ENCODE measurements around the gene NFASC. TPM values are rescaled to one million over a fixed set of nuclear protein-coding genes. Genes with fewer than 3 reads are reported as not detected.
A peak's percentile ranks its signal among the peaks of the same experiment; 100 is the strongest.

NFASC gene
- total RNA-seq, 1 experiment from 2014 or later, result 3.1 TPM

DNA sequence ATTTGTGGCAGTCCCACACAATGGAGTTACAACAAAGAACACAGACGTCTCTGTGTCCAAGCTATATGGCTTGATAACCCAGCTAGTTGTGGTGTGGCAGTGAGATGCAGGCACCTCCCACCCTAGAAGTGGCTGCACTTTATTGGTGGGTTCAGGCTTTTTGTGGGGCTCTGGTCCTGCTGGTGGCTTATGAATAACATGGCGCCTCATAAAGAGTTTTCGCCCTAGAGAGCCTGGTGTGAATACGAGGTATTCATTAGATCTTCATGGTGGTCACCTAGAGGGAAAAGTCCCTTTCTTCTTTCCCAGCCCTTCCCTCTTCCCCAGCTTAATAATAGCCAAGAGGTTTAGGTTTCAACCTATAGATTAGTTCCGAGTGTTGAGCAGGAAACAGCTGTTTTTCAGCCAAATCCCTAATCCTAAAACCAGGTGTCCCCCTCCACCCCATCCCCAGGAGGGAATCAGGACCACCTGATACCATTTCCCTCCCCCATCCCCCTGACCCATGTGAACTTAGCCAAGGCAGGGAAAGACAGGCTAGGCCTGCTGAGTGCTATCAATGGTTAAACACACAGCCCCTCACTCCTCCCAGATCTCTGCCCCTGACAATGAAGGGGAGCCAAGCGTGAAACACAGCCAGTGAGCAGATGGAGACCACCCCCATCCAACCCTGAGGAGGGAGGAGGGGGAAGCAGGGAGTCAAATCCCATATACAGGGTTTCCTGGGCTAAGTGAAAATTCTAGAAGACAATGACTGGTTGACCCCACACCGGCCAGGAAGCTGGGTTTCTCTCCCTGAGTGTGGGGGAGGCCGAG is 58.2 kb downstream of the NFASC start:
- no peak for DNase-seq (ENCODE audit: low spot score)

DNA sequence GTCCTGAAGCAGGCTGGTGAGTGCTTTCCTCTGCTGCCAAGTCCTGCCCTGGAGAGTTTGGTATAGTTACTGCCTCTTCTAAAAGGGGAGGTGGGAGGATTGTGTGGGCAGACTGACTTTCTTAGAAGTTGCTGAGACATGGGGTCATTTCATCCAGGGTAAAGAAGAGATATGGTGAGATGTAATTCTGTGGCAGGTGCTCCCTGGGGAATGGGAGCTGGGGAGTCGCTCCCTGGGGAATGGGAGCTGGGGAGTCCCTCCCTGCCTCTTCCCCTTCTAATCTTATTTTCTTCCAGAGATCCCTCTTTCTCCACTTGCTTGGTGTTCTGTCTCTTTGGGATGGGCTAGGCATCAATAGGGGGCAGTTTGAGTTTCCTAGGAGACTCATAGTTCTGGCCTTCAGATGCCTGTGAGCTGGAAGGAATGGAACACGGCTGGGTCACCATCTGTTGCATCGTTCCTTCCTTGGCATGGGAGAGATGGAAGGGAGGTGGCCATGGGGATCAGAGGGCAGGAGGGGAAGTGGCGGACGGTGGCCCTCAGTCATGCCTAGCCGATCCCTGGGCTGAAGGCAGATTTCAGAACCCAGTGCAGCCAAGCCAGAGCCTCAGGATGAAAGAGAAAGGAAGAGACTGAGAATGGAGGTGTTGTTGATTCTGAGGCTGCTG is 59.0 kb downstream of the NFASC start:
- no peak for DNase-seq (ENCODE audit: low spot score)

DNA sequence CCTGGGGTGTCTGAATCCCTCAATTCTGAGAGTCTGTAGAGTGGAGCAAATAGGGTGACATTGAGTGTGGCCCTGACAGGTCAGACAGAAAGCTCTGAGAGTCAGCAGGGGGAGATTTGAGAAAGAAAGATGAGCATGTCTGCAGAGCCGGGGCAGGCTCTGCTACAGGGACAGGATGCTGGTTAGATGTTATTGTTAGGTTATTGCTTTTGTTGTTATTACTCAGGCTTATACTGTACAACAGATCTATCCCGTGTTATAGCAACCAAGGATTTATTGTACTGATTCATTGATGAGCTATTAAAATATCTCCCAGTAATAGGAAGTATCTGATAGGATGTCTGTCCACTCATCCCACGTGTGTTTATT is 59.5 kb downstream of the NFASC start:
- DNase-seq (ENCODE audit: low spot score), result no peak

DNA sequence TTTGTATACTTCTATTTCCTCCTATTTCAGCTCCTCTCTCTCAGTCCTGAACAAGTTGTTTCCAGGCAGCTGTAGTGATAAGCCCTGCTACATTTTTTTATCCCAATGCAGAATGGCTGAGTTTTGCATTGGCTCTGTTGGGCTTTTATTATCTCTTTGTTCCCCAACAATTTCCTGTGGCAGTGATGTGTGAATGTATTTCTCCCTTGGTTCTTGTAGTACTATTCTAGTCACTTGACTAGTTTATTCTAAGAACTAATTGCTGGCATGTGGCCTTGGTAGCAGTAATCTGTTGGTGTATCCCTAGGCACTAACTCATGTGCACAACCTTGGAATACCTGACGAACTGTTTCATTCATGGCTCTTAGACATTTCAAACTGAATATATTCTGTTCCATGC is 60.7 kb downstream of the NFASC start:
- no peak for DNase-seq (ENCODE audit: low spot score)

DNA sequence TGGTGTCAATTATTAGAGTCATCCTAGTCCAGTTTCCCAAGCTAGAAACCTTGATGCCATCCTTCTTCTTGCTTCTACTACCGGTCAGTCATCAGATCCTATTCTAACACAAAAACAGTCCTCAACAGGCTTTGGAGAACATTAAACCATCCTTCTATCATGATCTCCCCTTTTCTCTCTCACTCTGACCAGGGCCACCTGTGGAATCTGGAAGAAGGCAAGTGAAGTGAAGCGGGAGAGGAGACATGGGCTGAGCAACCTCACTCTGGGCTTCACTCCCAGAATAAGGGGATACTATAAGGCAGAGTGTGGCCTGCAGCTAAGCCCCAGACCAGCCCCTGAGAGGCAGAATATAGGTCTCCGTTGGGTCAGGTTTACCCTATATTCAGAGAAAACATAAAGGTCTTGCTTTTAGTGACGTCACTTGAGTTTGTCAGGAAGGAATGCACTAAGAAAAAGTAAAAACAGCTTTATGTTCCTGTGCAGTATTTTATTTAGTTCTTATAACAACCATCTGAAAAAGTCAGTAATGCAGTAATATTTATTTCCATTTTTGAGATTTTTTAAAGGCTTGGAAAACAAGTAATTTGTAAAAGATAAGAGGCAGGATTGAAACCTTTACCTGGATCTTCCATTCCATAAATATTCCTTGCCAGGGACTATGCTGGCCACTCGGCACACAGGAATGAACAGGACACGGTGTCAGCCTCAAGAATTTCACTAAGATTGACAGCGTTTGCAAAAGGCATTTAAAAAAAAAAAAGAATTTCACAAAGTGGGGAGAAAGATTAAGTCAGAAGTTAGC is 61.3 kb downstream of the NFASC start:
- no peak for DNase-seq (ENCODE audit: low spot score)

DNA sequence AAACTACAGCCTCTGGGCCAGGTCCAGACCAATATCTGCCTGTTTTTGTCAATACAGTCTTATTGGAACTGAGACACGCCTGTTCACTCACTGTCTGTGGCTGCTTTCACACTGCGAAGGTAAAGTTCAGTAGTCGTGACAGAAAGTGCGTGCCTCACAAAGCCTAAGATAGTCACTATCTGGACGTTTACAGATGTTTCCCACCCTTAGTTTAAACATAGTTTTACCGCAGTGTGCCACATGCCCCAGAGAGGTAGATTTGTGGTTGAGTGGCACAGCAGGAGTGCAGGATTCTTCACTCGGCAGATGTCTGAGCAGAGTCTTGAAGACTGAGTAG is 61.9 kb downstream of the NFASC start:
- DNase-seq (ENCODE audit: low spot score), result no peak

DNA sequence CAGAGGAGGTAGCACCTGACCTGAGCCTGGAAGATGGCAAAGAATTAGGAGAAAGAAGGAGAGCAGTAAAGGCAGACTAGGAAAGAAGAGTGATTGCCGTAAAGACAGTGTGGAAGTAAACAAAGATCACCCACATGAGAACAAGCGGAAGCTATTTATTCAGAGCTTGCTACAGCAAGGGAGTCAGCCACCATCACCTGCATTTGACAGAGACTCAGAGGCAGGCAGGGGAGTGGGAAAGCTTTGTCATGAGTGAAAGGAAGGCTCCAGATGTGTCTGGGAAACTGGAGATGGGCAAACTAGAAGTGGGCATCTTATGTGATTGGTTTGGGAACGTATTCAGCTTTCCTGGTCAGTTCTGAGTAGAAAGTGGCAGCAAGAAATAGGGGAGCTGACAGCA is 64.5 kb downstream of the NFASC start:
- no peak for DNase-seq (ENCODE audit: low spot score)

DNA sequence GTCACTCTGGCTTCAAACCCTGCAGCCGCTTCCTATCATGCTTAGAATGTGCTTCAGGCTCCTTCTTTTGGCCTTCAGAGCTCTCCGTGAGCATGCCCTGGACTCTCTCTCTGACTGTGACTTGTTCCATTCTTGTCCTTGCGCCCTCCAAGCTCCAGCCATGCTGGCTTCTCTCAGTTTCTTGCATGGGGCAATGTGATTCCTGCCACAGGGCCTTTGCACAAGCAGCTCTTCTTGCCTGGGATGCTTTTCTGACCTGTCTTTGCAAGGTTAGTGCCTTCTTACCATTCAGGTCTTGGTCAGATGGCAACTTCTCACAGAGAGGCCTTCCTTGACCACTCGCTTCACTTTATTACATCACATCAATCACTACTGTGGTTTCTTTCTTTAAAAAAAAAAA is 66.1 kb downstream of the NFASC start:
- no peak for DNase-seq (ENCODE audit: low spot score)

DNA sequence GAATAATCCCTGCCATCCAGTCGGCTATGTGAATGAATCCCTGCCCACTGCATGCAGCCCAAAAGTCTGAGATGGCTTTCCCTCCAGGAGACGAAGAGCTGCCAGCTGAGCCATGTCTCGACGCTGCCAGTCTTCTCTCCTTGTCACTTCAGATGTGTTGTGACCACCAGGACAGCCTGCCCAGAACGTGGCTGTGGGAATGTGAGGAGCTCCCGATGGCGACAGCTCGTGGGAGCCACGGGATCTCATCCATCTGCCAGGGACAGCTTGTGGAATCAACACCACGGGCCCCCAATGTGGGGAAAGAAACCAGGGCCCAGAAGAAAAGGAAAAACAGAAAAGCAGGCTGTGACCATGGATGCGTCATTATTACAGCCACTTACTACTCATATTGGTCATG is 67.2 kb downstream of the NFASC start:
- no peak for DNase-seq (ENCODE audit: low spot score)

DNA sequence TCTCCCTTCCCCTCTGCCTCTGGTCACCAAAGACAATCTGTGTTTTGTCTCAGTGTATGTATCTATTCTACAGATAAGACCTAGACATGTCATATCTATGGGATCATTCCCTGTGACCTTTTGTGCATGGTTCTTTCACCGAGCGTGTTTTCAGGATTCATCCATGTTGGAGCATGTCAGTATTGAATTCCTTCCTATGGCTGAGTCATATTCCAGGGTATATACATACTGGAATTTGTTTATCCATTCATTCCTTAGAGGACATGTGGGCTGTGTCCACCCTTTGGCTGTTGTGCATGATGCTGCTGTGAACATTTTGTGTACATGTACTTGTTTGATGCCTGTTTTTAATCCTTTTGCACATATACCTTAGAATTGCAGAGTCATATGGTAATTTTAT is 69.9 kb downstream of the NFASC start:
- no peak for DNase-seq (ENCODE audit: low spot score)

DNA sequence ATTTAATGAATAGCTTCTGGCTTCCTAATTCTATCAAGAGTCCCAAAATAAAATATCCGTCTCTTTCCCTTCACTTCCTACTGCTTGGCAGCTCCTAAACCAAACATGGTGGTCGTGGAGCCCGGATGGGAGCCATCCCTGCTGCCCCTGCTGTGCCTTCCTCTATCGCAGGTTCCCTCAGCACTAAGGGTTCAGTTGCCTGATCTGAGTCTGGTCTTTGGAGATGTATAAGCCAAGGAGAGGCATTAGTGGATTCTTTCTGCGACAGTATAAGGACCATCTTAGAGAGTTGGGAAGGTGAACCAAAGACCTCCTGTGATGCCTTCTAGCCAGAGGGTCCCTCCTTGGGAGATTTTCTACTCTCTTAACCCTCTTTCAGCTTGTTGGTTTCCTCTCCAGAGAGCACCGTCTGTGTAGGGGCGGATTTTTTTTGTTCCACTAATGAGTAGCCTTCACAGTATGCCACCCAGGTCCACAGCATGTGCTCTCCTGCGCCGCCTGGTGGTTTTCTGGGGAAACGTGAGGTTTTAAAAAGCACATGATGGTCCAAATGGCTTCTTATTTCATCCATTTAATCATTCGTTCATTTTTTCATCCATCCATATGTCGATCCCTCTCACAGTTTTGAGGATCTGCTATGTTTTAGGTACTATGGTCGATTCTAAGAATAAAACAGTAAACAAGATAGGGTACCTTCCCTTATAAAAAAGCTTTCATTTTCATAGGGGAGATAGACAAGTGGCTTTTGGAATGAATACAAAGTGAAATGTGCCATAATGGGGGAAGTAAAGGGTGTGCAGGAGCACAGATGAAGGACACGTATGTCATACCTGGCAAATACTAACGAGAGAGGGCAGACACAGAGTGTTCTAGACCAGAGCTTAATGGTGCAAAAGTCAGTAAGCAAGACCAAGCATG is 71.0 kb downstream of the NFASC start:
- peak; percentile 46 for DNase-seq (ENCODE audit: low spot score)

DNA sequence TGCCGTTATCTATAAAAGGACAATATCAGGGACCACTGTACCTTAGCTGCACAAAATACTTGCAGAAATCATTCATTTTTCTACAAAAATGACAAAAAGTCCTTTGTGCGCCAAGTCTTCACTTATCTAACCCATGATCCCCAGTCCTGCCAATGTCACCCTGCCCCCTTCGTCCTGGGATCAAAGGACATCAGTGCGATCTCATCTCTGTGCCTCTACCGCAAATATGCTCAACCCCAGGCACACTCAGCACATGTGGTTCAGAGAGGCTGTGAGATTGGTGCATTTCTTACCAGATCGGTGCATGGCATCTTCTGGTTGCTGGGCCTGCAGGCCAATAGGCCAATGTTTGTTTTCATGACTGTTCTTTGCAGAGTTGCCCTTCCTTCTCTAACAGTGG is 72.8 kb downstream of the NFASC start:
- no peak for DNase-seq (ENCODE audit: low spot score)

DNA sequence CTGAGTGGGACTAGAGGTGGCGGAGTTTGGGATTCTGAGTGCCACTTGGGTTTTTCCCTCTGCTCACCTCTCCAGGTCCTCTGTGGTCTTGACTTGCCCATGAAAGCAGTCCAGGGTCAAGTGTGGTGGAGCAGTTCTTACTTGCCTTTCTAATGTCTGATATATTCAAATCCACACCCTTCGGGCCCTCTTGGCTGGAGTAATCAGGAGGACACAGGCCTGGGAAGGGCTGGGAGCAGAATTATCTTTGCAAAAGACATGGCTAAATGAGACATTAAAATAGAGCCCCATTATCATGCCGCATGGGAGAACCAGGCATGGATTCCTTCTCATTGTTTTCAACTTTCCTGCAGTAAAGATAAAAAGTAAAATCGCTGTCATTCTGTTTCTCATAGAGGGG is 74.0 kb downstream of the NFASC start:
- DNase-seq (ENCODE audit: low spot score), result no peak

DNA sequence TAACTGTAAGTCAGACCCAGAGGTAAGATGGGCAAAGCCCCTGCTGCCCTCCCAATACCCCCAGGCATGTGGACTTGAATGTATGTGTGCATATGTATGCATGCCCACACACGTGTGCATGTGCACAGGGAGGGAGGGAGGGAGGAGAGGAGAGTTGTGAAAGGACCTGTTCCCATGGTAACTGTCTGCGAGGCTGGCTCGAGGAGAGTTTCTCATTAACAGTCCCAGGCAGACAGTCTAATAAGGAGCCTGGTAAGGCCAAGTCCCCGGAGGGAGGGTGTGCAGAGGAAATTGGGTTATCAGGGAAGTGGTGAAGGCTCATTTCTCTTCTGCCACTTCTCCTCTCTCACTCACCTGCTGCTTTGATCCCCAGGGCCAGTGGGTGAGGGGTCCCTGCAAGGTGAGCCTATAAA is 74.9 kb downstream of the NFASC start:
- DNase-seq (ENCODE audit: low spot score), result no peak

DNA sequence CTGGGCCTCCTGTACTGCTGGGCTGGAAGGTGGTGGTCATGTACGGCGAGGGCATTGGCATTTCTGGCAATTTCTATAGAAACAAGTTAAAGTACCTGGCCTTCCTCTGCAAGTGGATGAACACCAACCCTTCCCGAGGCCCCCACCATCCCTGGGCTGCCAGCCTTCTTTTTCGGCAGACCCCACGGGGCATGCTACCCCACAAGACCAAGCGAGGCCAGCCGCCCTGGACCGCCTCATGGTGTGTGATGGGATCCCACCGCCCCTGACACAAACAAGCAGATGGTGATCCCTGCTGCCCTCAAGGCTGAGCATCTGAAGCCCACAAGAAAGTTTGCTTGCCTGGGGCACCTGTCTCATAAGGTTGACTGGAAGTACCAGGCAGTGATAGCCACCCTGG is 76.0 kb downstream of the NFASC start:
- no peak for DNase-seq (ENCODE audit: low spot score)

DNA sequence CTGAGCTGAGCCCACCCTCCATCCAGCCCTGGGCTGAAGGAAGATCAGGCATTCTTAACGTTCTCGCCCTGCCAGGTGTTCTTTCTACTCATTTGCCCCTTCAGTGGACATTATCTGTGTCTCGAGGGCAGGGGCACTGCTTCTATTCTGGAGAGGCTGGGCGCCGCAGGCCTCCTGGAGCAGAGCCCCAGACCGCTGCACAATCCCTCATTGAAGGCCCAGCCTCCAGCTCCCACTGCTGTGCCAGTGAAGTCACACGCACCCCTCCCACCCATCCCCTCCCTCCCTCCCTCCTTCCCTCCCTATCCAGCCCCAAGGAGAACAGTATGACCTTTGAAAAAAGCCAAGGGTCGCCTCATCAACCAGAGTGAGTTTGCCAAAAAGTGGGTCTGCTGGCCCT is 76.7 kb downstream of the NFASC start:
- DNase-seq (ENCODE audit: low spot score), result no peak

DNA sequence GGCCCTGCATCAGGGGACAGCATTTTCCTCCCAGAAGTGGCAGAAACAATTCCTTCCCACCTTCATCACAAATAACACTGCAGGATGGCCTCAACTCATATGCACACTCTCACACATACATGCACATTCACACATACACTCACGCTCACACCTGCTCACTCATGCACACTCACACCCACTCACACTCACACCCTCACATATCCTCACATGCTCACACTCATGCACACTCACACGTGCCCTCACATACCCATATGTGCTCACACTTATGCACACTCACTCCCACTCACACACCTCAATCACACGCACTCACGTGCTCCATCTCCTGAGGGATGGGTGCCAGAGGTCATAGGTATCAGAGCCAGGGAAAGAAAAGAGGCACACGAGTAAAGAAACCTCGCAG is 77.1 kb downstream of the NFASC start:
- no peak for DNase-seq (ENCODE audit: low spot score)

DNA sequence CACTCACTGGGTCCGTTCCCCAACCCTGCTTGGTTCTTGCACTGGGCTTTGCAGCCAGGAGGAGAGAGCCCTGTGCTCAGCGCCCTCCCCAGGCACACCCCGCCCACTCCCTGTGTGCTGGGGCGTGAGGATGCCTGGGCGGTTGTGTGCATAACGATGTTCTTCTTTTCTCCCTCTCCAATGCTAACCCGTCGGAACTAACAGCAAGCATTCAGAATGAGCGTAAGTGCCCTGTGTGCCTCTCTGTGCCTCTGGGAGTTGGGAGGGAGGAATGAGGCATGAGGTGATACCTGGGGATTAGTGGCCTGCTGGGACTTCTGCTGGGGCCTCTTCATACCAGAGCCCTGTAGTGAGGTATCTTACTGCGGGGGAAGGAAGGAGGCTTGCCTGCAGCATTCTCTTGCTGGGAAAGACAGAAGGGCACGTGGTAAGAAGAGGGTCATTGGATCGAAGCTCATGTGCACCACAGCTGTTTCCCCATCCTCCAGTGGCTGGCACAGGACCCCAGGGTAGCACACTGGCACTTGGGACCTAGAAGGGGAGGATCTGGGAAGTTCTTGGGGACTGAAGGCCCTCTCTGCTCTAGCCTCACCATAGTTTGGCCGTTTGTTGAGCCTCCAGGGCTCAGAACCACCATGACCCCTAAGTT is 79.8 kb downstream of the NFASC start:
- DNase-seq (ENCODE audit: low spot score), result no peak

DNA sequence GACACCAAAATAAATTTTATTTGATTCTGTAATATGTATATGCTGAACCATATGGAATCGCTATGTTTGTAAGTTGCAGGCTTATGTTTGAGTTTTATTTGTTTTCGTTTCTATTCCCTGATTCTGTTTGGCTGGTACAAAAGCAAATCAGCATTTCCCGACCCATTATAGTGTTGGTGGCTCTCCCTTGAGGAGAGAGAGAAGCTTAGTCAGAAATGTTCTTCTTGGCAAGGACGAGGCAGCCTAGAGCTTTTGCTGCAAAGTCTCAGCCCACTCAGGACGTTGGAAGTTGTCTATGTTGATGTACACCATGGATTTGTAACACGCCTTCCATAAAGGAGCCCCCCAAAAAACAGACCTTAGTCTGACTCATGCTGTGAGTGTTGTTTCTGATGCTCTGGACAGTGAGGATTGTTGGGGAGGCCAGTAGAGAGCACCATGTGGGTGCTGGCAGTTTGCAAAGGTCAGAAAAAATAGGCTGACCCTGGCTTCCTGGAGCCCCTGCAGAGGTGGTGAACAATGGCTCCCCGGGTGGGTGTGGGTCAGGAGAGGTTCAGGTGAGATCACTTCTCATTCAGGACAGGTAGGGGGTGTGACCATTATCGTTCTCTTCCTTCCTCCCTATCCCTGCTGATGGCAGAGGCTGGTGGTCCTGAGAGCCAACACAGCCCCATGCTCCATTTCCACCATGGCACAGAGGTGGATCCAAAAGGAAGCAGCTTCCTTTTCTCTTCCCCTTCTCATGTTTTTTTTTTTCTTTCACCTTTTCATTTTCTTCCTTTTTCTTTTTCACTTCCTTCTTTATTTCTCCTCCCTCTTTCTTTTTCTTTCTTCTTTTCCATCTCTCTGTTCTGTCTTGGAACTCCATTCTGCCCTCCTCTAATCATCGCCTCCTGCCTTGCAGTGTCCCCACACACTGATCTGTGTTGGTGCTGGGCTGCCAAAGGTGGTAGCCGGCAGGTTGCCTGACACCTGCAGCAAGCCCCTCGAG is 88.0 kb downstream of the NFASC start:
- DNase-seq (ENCODE audit: low spot score), result no peak

DNA sequence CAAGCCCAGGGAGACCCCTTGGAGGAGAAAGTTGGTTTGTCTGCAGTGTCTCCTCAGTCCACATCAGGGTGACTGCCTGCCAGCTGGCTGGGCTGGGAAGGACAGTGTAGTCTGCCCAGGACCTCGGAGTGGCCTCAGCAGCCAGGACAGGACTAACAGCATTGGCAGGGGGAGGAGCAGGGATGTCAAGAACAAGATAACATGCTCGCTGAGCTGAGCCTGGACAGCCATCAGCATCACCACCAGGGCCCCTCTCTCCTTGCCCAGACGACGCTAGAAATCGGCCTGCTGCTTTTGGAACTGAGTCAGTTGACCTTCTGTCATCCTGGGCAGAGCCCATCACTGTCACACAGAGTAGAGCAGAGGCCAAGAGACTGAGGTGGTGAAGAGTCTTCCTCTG is 88.7 kb downstream of the NFASC start:
- no peak for DNase-seq (ENCODE audit: low spot score)

All from H4 (cell line).